K562 (cell line): ENCODE results near the gene STX2. TPM values are rescaled to one million over a fixed set of nuclear protein-coding genes. Genes with fewer than 3 reads are reported as not detected.
A peak's percentile ranks its signal among the peaks of the same experiment; 100 is the strongest.

Source experiments
- ELF2 ChIP-seq: fragments of 250-450 bp; sonication (Bioruptor Pico); IDR thresholded peaks from 2 replicates; pipeline ENCODE4 v1.5.0; 2021; ENCODE audit warnings: mild to moderate bottlenecking
- ESRRB ChIP-seq: fragments of 250-450 bp; sonication (Bioruptor Pico); IDR thresholded peaks from 2 replicates; pipeline ENCODE4 v1.5.0; 2020; ENCODE audit warnings: mild to moderate bottlenecking, moderate library complexity, borderline replicate concordance
- GATAD2B ChIP-seq: fragments of 450-650 bp; IDR thresholded peaks from 2 replicates; pipeline ENCODE4 v1.6.1; 2017; ENCODE audit warnings: mild to moderate bottlenecking, borderline replicate concordance
- KAT8 ChIP-seq: fragments of 450-650 bp; IDR thresholded peaks from 2 replicates; pipeline ENCODE4 v1.6.1; 2016; ENCODE audit warnings: low read depth, mild to moderate bottlenecking
- MYBL2 ChIP-seq, 2 experiments: fragments of 450-650 bp in 1 of 2; sonication (generic) in 1 of 2; formaldehyde crosslinking in 1 of 2; IDR thresholded peaks; 2 replicates each; pipeline versions ENCODE4 v1.6.1 to v1.8.1; 2017 to 2022; ENCODE audit warnings: borderline replicate concordance in 1 of 2, inconsistent platforms in 1 of 2, low read depth in 1 of 2, mild to moderate bottlenecking in 1 of 2, missing genetic modification reagents in 1 of 2, moderate library complexity in 1 of 2
- TAL1 ChIP-seq: fragments of 450-650 bp; IDR thresholded peaks from 2 replicates; pipeline ENCODE4 v1.6.1; 2016; ENCODE audit warnings: mild to moderate bottlenecking
- TCF3 ChIP-seq: sonication (generic); formaldehyde crosslinking; IDR thresholded peaks from 2 replicates; pipeline ENCODE4 v1.4.0; 2020; ENCODE audit warnings: mild to moderate bottlenecking, missing genetic modification reagents
- ZNF12 ChIP-seq: sonication (generic); formaldehyde crosslinking; IDR thresholded peaks from 2 replicates; pipeline ENCODE4 v1.4.0; 2020; ENCODE audit warnings: mild to moderate bottlenecking, missing genetic modification reagents
- ZNF121 ChIP-seq: sonication (generic); formaldehyde crosslinking; conservative IDR thresholded peaks from 2 replicates; pipeline ENCODE4 v1.8.0; 2022; ENCODE audit warnings: missing genetic modification reagents
- ZNF324 ChIP-seq: fragments of 250-450 bp; sonication (Bioruptor Pico); IDR thresholded peaks from 2 replicates; pipeline ENCODE4 v1.4.0; 2020; ENCODE audit warnings: mild to moderate bottlenecking
- polyA plus RNA-seq, 8 experiments: library from polyadenylated mRNA; depleted of rRNA in 4 of 8; stranded (reverse) in 5 of 8; unstranded in 3 of 8; fragments of >200 nt; fragmentation: Nextera tagmentation in 2 of 8; fragmentation: Illumina TruSeq in 1 of 8; extraction: Ambion mirVana in 2 of 8; extraction: Trizol in 1 of 8; gene quantifications; 2 replicates each; pipeline versions ENCODE4 v1.2.1 to v1.2.3, GENCODE V29; 2011 to 2014; ENCODE audit warnings: inconsistent platforms in 1 of 8, missing spikeins in 1 of 8
- total RNA-seq, 7 experiments: library from RNA; depleted of rRNA in 6 of 7; stranded (reverse); fragments of >200 nt in 6 of 7; fragmentation: Illumina TruSeq in 2 of 7; extraction: Trizol in 2 of 7; gene quantifications; 2 replicates each; pipeline versions ENCODE4 v1.2.1 to v1.2.3, GENCODE V29; 2011 to 2021; ENCODE audit warnings: low replicate concordance in 1 of 7
- TF ChIP-seq, protein P1 (sequence below): sonication (generic); formaldehyde crosslinking; IDR thresholded peaks from 2 replicates; pipeline ENCODE4 v1.4.0; 2020; ENCODE audit warnings: mild to moderate bottlenecking, missing genetic modification reagents
- TF ChIP-seq, protein P2 (sequence below): fragments of 450-650 bp; IDR thresholded peaks from 2 replicates; pipeline ENCODE4 v1.6.1; 2016; ENCODE audit warnings: low read depth, mild to moderate bottlenecking, moderate library complexity
- TF ChIP-seq, protein P3 (sequence below): fragments of 200-600 bp; sonication (generic); IDR thresholded peaks from one replicate; pipeline ENCODE4 v1.6.1; 2012; ENCODE audit warnings: mild to moderate bottlenecking, low read depth, low read length, inconsistent platforms
- TF ChIP-seq, protein P4 (sequence below), 3 experiments: fragments of 200-800 bp in 1 of 3; sonication (Bioruptor generic) in 1 of 3; sonication (generic) in 1 of 3; formaldehyde crosslinking in 1 of 3; IDR thresholded peaks; 2 replicates each; pipeline versions ENCODE4 v1.6.1 to v1.8.0; 2016 to 2022; ENCODE audit warnings: mild to moderate bottlenecking in 2 of 3, missing compliant biosample characterization in 2 of 3, missing genetic modification characterization in 2 of 3, missing genetic modification reagents in 1 of 3

The STX2 gene
- total and polyA plus RNA-seq, 9 of the 15 experiments (the other 6 are each of a cell fraction or from before 2014, with no cell fraction given): 22.2 to 54.6 (median 30.8) TPM

DNA sequence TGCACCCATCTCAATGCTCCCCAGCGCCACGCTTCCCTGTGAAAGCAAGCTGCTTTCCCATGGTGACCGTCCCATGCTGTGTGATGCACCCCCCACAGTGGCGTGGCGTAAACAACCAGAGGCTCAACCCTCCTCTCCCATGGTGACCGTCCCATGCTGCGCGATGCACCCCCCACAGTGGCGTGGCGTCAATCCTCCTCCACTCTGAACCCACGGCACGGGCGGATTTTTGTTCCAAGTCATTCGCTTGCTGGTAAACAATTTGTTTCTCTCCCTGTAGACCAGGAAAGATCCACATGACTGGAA is 8.9 kb downstream of the STX2 start (continued):
- no peak for TF ChIP-seq KAT8
- no peak for TF ChIP-seq TAL1
- TF ChIP-seq, protein P1, sequence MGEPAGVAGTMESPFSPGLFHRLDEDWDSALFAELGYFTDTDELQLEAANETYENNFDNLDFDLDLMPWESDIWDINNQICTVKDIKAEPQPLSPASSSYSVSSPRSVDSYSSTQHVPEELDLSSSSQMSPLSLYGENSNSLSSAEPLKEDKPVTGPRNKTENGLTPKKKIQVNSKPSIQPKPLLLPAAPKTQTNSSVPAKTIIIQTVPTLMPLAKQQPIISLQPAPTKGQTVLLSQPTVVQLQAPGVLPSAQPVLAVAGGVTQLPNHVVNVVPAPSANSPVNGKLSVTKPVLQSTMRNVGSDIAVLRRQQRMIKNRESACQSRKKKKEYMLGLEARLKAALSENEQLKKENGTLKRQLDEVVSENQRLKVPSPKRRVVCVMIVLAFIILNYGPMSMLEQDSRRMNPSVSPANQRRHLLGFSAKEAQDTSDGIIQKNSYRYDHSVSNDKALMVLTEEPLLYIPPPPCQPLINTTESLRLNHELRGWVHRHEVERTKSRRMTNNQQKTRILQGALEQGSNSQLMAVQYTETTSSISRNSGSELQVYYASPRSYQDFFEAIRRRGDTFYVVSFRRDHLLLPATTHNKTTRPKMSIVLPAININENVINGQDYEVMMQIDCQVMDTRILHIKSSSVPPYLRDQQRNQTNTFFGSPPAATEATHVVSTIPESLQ (CRISPR knock-in tag): no peak
- TF ChIP-seq ZNF12 (CRISPR knock-in tag): no peak
- TF ChIP-seq, protein P2, sequence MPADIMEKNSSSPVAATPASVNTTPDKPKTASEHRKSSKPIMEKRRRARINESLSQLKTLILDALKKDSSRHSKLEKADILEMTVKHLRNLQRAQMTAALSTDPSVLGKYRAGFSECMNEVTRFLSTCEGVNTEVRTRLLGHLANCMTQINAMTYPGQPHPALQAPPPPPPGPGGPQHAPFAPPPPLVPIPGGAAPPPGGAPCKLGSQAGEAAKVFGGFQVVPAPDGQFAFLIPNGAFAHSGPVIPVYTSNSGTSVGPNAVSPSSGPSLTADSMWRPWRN: no peak
- TF ChIP-seq MYBL2 (IDR thresholded peaks at IDR 0.05; ENCODE audit: low read depth): no peak
- no peak for TF ChIP-seq MYBL2 (CRISPR knock-in tag; IDR thresholded peaks at IDR 0.05; ENCODE audit: borderline replicate concordance)
- TF ChIP-seq ZNF121 (CRISPR knock-in tag): no peak
- TF ChIP-seq GATAD2B: no peak
- TF ChIP-seq, protein P3, sequence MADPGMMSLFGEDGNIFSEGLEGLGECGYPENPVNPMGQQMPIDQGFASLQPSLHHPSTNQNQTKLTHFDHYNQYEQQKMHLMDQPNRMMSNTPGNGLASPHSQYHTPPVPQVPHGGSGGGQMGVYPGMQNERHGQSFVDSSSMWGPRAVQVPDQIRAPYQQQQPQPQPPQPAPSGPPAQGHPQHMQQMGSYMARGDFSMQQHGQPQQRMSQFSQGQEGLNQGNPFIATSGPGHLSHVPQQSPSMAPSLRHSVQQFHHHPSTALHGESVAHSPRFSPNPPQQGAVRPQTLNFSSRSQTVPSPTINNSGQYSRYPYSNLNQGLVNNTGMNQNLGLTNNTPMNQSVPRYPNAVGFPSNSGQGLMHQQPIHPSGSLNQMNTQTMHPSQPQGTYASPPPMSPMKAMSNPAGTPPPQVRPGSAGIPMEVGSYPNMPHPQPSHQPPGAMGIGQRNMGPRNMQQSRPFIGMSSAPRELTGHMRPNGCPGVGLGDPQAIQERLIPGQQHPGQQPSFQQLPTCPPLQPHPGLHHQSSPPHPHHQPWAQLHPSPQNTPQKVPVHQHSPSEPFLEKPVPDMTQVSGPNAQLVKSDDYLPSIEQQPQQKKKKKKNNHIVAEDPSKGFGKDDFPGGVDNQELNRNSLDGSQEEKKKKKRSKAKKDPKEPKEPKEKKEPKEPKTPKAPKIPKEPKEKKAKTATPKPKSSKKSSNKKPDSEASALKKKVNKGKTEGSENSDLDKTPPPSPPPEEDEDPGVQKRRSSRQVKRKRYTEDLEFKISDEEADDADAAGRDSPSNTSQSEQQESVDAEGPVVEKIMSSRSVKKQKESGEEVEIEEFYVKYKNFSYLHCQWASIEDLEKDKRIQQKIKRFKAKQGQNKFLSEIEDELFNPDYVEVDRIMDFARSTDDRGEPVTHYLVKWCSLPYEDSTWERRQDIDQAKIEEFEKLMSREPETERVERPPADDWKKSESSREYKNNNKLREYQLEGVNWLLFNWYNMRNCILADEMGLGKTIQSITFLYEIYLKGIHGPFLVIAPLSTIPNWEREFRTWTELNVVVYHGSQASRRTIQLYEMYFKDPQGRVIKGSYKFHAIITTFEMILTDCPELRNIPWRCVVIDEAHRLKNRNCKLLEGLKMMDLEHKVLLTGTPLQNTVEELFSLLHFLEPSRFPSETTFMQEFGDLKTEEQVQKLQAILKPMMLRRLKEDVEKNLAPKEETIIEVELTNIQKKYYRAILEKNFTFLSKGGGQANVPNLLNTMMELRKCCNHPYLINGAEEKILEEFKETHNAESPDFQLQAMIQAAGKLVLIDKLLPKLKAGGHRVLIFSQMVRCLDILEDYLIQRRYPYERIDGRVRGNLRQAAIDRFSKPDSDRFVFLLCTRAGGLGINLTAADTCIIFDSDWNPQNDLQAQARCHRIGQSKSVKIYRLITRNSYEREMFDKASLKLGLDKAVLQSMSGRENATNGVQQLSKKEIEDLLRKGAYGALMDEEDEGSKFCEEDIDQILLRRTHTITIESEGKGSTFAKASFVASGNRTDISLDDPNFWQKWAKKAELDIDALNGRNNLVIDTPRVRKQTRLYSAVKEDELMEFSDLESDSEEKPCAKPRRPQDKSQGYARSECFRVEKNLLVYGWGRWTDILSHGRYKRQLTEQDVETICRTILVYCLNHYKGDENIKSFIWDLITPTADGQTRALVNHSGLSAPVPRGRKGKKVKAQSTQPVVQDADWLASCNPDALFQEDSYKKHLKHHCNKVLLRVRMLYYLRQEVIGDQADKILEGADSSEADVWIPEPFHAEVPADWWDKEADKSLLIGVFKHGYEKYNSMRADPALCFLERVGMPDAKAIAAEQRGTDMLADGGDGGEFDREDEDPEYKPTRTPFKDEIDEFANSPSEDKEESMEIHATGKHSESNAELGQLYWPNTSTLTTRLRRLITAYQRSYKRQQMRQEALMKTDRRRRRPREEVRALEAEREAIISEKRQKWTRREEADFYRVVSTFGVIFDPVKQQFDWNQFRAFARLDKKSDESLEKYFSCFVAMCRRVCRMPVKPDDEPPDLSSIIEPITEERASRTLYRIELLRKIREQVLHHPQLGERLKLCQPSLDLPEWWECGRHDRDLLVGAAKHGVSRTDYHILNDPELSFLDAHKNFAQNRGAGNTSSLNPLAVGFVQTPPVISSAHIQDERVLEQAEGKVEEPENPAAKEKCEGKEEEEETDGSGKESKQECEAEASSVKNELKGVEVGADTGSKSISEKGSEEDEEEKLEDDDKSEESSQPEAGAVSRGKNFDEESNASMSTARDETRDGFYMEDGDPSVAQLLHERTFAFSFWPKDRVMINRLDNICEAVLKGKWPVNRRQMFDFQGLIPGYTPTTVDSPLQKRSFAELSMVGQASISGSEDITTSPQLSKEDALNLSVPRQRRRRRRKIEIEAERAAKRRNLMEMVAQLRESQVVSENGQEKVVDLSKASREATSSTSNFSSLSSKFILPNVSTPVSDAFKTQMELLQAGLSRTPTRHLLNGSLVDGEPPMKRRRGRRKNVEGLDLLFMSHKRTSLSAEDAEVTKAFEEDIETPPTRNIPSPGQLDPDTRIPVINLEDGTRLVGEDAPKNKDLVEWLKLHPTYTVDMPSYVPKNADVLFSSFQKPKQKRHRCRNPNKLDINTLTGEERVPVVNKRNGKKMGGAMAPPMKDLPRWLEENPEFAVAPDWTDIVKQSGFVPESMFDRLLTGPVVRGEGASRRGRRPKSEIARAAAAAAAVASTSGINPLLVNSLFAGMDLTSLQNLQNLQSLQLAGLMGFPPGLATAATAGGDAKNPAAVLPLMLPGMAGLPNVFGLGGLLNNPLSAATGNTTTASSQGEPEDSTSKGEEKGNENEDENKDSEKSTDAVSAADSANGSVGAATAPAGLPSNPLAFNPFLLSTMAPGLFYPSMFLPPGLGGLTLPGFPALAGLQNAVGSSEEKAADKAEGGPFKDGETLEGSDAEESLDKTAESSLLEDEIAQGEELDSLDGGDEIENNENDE: no peak
- TF ChIP-seq ELF2: no peak
- TF ChIP-seq, protein P4, sequence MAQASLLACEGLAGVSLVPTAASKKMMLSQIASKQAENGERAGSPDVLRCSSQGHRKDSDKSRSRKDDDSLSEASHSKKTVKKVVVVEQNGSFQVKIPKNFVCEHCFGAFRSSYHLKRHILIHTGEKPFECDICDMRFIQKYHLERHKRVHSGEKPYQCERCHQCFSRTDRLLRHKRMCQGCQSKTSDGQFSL (CRISPR knock-in tag; IDR thresholded peaks at IDR 0.05): peak; percentile 96
- TF ChIP-seq, protein P4 (tag; IDR thresholded peaks at IDR 0.05): peak in 1 of 2 experiments; percentile 90; a peak in 2 of 4 replicates
- TF ChIP-seq ZNF324 (CRISPR knock-in tag): no peak
- TF ChIP-seq TCF3: no peak
- TF ChIP-seq ESRRB: no peak
